Fibroblast of mammary gland (primary cell): ENCODE data around the gene TARS3.

ENCODE experiments used
- DNase-seq: peaks from one replicate; pipeline ENCODE4 v3.0.0-alpha.2; 2010; ENCODE audit warnings: low read depth
- H3K4me3 ChIP-seq: 2 replicates; pipeline ENCODE4 v1.5.1; 2011; ENCODE audit warnings: low read depth, mild to moderate bottlenecking, low read length, moderate library complexity; ENCODE audit not compliant: control insufficient read depth
- TF ChIP-seq, protein P1 (sequence below): conservative IDR thresholded peaks from 2 replicates; pipeline ENCODE4 v1.5.1; 2011; ENCODE audit warnings: low read depth, low read length, inconsistent platforms; ENCODE audit not compliant: control insufficient read depth, insufficient read depth

Gene TARS3

DNA sequence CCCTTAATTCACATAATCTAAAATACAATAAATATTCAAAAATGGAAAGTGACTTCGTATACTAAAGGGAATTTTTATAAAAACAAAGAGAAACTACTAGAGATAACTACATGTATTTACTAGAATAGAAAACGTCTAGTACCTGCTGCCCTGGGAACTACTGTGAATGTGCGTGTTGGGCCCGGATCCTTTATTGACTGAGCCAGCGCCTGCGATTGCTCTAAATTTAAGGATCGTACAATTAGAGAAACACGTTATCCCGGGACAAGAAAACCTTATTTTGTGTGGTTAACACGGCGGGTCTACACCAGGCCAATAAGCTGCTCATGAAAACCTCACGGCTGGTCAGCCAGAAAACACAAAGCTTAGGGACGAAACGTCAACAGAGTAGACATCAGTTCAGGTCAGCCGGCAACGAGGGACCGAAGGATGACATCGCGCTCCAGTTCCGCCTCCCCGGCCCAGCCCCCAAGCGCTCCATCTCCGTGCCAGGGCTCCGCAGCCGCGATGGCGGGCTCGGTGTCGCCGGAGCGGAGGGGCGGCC is 72.6 kb downstream of the TARS3 start:
- TF ChIP-seq, protein P1, sequence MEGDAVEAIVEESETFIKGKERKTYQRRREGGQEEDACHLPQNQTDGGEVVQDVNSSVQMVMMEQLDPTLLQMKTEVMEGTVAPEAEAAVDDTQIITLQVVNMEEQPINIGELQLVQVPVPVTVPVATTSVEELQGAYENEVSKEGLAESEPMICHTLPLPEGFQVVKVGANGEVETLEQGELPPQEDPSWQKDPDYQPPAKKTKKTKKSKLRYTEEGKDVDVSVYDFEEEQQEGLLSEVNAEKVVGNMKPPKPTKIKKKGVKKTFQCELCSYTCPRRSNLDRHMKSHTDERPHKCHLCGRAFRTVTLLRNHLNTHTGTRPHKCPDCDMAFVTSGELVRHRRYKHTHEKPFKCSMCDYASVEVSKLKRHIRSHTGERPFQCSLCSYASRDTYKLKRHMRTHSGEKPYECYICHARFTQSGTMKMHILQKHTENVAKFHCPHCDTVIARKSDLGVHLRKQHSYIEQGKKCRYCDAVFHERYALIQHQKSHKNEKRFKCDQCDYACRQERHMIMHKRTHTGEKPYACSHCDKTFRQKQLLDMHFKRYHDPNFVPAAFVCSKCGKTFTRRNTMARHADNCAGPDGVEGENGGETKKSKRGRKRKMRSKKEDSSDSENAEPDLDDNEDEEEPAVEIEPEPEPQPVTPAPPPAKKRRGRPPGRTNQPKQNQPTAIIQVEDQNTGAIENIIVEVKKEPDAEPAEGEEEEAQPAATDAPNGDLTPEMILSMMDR, result no peak
- peak; percentile 31 for DNase-seq
- peak overlapping the region; percentile 73 for H3K4me3 ChIP-seq

DNA sequence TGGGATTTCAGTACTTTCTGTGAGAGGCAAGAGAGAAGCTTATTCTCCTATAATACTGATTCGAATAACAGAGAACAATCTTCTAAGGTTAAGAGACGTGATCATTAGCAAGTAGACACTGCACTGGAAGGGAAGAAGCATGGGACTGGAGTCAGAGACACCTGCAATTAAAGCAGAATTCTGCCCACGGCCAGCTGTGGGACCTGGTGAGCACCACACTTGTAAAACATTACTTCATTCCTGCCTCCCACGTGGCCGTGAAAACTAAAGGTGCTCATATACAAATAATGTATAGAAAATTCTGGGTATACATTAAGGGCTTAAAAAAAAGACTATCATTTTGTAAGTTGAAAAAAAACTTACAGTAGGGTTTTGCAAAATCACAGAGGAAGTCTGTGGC is 74.1 kb downstream of the TARS3 start:
- DNase-seq, result no peak
- TF ChIP-seq, protein P1, result no peak
- no peak overlapping the region for H3K4me3 ChIP-seq

DNA sequence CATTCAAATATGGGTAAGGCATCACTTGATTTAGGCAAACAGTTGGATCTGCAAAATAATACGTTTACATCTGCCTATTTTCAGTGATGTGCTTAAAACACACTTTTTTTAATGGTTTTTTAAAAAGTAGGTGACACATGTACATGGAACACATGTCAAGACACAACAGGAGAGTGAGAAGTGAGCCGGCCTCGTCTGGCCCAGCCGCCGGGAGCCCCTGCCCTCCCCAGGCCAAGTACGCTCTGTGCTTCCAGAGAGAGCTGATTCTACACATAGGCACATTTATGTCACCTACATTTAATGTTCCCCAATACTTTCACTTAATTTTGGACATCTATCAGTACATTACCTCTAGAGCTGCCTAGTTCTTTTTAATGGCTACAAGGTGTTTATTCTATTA is 75.9 kb downstream of the TARS3 start:
- no peak for DNase-seq
- TF ChIP-seq, protein P1, result no peak
- H3K4me3 ChIP-seq, result no peak overlapping the region

DNA sequence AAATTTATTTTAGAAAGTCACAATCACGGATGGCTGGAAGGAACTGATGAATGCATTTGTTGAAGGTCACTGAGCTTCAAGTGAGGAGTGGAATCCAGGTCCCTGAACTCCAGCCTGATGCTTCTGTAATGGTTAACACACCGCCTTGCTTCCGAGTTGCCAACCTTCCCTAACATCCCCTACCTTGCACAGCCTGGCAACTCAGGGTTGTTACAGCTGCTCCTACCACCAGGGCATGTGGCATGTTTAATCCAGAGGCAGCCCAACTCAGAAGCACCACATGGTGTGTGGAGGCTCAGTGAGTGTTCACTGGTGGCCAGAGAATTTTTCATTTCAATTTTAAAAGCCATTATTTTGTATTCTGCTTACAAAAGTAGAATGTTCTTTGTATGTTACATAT is 77.0 kb downstream of the TARS3 start:
- no peak overlapping the region for H3K4me3 ChIP-seq
- TF ChIP-seq, protein P1, result no peak
- DNase-seq, result no peak

DNA sequence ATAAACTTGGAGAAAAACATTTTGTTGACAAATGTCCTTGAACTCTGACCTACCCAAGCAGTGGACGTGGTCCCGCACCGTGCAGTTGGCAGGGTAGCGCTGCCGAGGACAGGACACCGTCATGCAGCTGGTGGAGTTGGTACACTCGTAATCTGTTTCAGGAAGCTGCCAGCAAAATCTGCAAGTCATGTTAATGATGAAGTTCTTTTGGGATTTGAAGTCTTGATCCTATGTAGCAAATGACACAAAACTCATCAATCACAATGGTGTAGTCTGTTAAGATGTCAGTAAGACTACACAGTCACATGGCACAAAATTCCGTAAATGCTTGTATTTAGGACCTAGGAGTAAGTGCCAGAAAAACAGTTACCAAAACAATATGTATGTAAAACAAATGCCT is 77.6 kb downstream of the TARS3 start:
- TF ChIP-seq, protein P1, result no peak
- no peak overlapping the region for H3K4me3 ChIP-seq
- DNase-seq, result peak; percentile 15

DNA sequence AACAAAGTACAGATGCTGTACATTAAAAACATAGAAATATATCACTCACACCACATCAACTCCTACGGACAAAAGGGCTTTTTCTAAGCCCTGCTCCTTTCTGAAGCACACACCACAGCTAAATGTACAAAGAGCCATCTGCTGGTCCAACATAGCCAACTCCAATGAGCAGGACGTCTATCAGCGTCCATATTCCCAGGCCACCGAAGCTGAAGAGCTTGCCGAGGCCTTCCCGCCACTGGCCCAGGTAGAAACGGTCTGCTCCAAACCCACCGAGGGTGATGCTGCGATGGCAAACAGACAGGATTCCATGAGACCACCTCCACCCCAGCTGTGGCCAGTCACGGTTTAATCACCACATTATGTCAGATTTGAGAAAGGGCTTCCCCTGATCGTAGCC is 81.9 kb downstream of the TARS3 start:
- no peak for DNase-seq
- TF ChIP-seq, protein P1, result no peak
- no peak overlapping the region for H3K4me3 ChIP-seq

DNA sequence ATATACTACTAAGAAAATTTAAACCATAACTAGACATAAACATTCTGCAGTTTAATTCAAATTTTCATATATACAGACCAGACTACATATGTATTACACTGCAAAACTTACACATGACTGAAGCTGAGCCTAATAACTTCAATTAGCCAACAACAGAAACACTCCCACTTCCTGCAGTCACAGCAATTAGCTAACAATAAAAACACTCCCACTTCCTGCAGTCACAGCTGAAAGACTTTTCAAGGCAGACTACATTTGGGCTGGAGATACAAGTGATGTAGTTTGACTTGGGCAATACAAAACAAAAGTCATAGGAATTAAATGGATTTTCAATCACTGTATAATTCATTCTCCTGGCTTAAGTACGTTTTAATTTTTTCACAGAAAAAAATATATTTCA is 82.4 kb downstream of the TARS3 start:
- DNase-seq, result no peak
- H3K4me3 ChIP-seq, result no peak overlapping the region
- TF ChIP-seq, protein P1, result no peak
